Bronchial epithelial cell (primary cell): ENCODE measurements around the gene TSPOAP1. TPM values are rescaled to one million over a fixed set of nuclear protein-coding genes. Genes with fewer than 3 reads are reported as not detected.

Experiments
- DNase-seq: peaks from one replicate; pipeline ENCODE4 v3.0.0-alpha.2; 2010; ENCODE audit warnings: low read depth
- FAIRE-seq: peaks from 2 replicates; lab custom pipeline; 2011; peaks lifted over from hg19 to GRCh38; lab: Jason Lieb, UNC
- H3K27me3 ChIP-seq: 2 replicates; pipeline ENCODE4 v1.5.1; 2011; ENCODE audit warnings: low read length; ENCODE audit not compliant: control insufficient read depth, insufficient read depth
- H3K36me3 ChIP-seq: 2 replicates; pipeline ENCODE4 v1.5.1; 2011; ENCODE audit warnings: low read length; ENCODE audit not compliant: control insufficient read depth, insufficient read depth
- H3K4me3 ChIP-seq: 2 replicates; pipeline ENCODE4 v1.5.1; 2011; ENCODE audit warnings: mild to moderate bottlenecking, low read depth, low read length, control low read depth
- CTCF ChIP-seq: IDR thresholded peaks from 2 replicates; pipeline ENCODE4 v1.5.1; 2011; ENCODE audit warnings: mild to moderate bottlenecking, moderate library complexity, low read length, control low read depth, inconsistent platforms; ENCODE audit not compliant: insufficient read depth, severe bottlenecking
- total RNA-seq: library from RNA; depleted of rRNA; stranded (reverse); fragments of >200 nt; gene quantifications from 2 replicates; pipeline ENCODE4 v1.2.1, GENCODE V29; 2014

Gene TSPOAP1
- total RNA-seq, 1 donor from 2014 or later: 0.53 TPM

DNA sequence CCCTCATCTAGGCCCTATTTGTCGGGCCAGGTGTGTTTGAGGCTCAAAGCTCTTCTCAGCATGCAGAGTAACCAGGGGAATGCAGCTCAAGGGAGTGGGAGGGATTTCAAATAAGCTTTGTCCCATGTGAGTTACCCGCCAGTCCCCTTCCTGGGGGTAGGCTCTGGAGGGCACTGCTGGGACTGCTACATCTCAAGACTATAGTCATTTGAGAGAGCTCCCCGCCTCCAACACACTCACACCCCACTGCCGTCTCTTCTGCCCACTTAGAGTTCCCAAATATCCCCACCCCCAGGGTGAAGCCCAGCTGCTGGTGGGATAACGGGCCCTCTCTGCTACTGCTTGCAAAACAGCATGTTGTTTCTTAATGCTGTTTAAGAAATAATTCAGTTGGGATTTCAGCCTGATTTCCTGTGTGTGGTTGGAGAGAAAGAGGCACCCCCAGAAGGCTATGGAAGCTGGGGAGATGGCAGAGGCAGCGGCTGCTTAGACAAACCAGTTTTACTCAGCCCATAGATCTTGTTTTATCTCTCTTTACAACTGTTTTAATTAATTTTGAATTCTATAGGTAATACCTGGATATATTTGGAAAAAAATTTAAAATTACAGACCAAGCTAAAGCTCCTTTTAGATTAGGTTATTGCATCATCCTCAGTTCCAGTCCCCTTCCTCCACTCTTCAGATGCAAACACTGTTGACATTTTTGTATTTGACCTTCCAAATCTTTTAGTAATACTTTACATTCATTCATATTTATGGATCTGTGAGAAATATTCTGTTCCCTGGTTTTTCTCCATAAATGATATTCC lies 43.8 kb downstream of the TSPOAP1 start:
- no peak overlapping the region for H3K4me3 ChIP-seq
- no peak for TF ChIP-seq CTCF
- no peak for FAIRE-seq
- no peaks in the 10 kb centered on the region for H3K36me3 ChIP-seq
- H3K27me3 ChIP-seq: peaks cover 12% of the 10 kb centered on the region
- DNase-seq: no peak

DNA sequence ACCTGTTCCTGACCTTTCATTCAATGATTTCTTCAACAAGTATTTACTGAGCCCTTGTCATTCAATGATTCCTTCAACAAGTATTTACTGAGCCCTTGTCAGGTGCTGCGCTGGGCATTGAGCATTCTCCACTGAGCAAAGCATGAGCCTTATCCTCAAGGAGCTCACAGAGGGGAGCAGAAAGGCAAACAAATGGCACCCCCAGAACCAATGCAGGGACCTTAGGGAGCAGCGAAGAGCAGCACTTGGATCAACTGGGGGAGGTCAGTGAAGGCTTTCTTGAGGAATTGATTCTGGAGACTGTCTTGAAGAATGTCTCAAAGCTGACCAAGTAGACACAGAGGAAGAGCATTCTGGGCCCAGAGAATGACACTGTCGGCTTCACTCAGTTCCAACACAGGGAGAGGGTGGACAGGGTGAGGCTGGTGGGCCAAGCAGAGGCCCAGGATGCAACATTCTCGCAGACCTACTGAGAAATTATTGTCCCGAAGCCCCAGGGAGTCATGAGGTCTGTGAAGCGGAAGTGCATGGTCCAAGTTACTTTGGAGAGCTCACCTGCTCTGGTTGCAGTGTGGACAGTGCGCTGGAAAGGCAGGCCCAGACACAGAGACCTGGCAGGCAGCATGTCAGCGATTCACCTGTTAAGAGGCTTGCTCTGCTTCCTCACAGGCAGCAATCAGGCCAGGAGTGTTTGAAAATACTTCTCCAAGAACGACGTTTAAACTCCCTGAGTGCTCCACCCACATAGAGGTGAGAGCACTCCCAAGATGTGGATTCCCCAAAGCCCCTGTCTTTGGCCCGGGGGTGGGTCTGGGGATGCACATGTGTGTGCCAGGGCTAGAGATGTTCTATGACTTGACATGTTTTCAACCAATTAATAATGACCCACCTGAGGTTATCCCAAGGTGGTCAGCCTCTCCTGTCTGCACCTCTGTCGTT lies 44.7 kb downstream of the TSPOAP1 start:
- DNase-seq: no peak
- Histone ChIP-seq H3K27me3 (peaks cover 20% of the 10 kb centered on the region), H3K36me3 (no peaks in the 10 kb centered on the region), H3K4me3 (no peak overlapping the region)
- TF ChIP-seq CTCF: no peak
- FAIRE-seq: peak; percentile 40

GRCh38 chr17:58282442-58282841 lies 46.2 kb downstream of the TSPOAP1 start:
- TF ChIP-seq CTCF: no peak
- peaks cover 27% of the 10 kb centered on the region for H3K27me3 ChIP-seq
- no peak overlapping the region for H3K4me3 ChIP-seq
- FAIRE-seq (no peak), DNase-seq (no peak)
- H3K36me3 ChIP-seq: no peaks in the 10 kb centered on the region

- Histone ChIP-seq H3K27me3 (peaks cover 27% of the 10 kb centered on the region), H3K4me3 (no peak overlapping the region), H3K36me3 (no peaks in the 10 kb centered on the region)
- DNase-seq (no peak), FAIRE-seq (no peak)
- no peak for TF ChIP-seq CTCF
These were observed 47.0 kb downstream of the TSPOAP1 start for GRCh38 chr17:58281511-58282011.

GRCh38 chr17:58280480-58281217 lies 47.9 kb downstream of the TSPOAP1 start, which contains the start of gene MPO:
TSS of gene MPO (minus strand) at chr17:58280935. CDS start at chr17:58280758, 177 bp downstream.
- Histone ChIP-seq H3K27me3 (peaks cover 27% of the 10 kb centered on the region), H3K4me3 (no peak within 1 kb of the TSS), H3K36me3 (no peaks in the 10 kb centered on the region)
- TF ChIP-seq CTCF: no peak
- FAIRE-seq (no peak), DNase-seq (no peak)
